Hepatocyte (in vitro differentiated cells): ENCODE data around the gene USP33. TPM values are rescaled to one million over a fixed set of nuclear protein-coding genes. Genes with fewer than 3 reads are reported as not detected.

Source experiments
- DNase-seq: peaks from one replicate; pipeline ENCODE4 v3.0.0-alpha.2; 2016; ENCODE audit warnings: low spot score
- H2AFZ ChIP-seq: fragments of 200-600 bp; sonication (generic); 2 replicates; pipeline ENCODE4 v1.6.0; 2016; ENCODE audit warnings: antibody characterized with exemption, mild to moderate bottlenecking
- H3K27ac ChIP-seq: fragments of 200-600 bp; sonication (generic); 2 replicates; pipeline ENCODE4 v1.5.1; 2016; ENCODE audit warnings: mild to moderate bottlenecking
- H3K27me3 ChIP-seq: fragments of 200-600 bp; sonication (generic); 2 replicates; pipeline ENCODE4 v1.6.1; 2016
- H3K36me3 ChIP-seq: fragments of 200-600 bp; sonication (generic); replicated peaks from 2 replicates; pipeline ENCODE4 v1.5.1; 2016; ENCODE audit warnings: low read depth; ENCODE audit not compliant: insufficient read depth
- H3K4me1 ChIP-seq: fragments of 200-600 bp; sonication (generic); 2 replicates; pipeline ENCODE4 v1.5.1; 2016; ENCODE audit warnings: mild to moderate bottlenecking, moderate library complexity; ENCODE audit not compliant: insufficient read depth
- H3K4me2 ChIP-seq: fragments of 200-600 bp; sonication (generic); 2 replicates; pipeline ENCODE4 v1.6.0; 2016
- H3K4me3 ChIP-seq: fragments of 200-600 bp; sonication (generic); 2 replicates; pipeline ENCODE4 v1.5.1; 2016; ENCODE audit warnings: mild to moderate bottlenecking
- H3K79me2 ChIP-seq: fragments of 200-600 bp; sonication (generic); 2 replicates; pipeline ENCODE4 v1.6.0; 2017; ENCODE audit warnings: mild to moderate bottlenecking
- H3K9me2 ChIP-seq: fragments of 200-600 bp; sonication (generic); replicated peaks from 2 replicates; pipeline ENCODE4 v1.6.0; 2017; ENCODE audit warnings: mild to moderate bottlenecking; ENCODE audit not compliant: insufficient read depth
- H3K9me3 ChIP-seq: fragments of 200-600 bp; sonication (generic); 2 replicates; pipeline ENCODE4 v1.5.1; 2016; ENCODE audit warnings: low read depth, mild to moderate bottlenecking
- H4K20me1 ChIP-seq: fragments of 200-600 bp; sonication (generic); 2 replicates; pipeline ENCODE4 v1.6.0; 2016; ENCODE audit warnings: mild to moderate bottlenecking; ENCODE audit not compliant: insufficient read depth, poor library complexity, severe bottlenecking
- EZH2 ChIP-seq: fragments of 200-600 bp; sonication (generic); IDR thresholded peaks from 2 replicates; pipeline ENCODE4 v1.6.1; 2016; ENCODE audit warnings: antibody characterized with exemption, mild to moderate bottlenecking, borderline replicate concordance
- EZH2phosphoT487 ChIP-seq: fragments of 200-600 bp; sonication (generic); IDR thresholded peaks from one replicate; pipeline ENCODE4 v1.6.1; 2018; ENCODE audit warnings: antibody characterized with exemption, mild to moderate bottlenecking, low read depth, moderate library complexity; ENCODE audit not compliant: unreplicated experiment, severe bottlenecking
- WGBS: methylation state at CpG from one replicate; pipeline ENCODE4 v1.1.6; 2016; ENCODE audit warnings: low lambda C conversion rate; ENCODE audit errors: missing lambda C conversion rate; 5-methylcytosine and 5-hydroxymethylcytosine counted together
- polyA plus RNA-seq: library from polyadenylated mRNA; unstranded; fragments of >200 nt; fragmentation: Nextera tagmentation; extraction: Ambion mirVana; gene quantifications from 2 replicates; pipeline ENCODE4 v1.2.1, GENCODE V29; 2016
- total RNA-seq: library from RNA; depleted of rRNA; stranded (reverse); fragments of >200 nt; gene quantifications from 2 replicates; pipeline ENCODE4 v1.2.3, GENCODE V29; 2014
- TF ChIP-seq, protein P1 (sequence below): fragments of 200-600 bp; sonication (generic); IDR thresholded peaks from 2 replicates; pipeline ENCODE4 v1.5.1; 2016; ENCODE audit warnings: antibody characterized with exemption, mild to moderate bottlenecking; ENCODE audit not compliant: poor library complexity

USP33 gene
- total and polyA plus RNA-seq, 2 experiments from 2014 or later, result 36.3 to 81.5 TPM

DNA sequence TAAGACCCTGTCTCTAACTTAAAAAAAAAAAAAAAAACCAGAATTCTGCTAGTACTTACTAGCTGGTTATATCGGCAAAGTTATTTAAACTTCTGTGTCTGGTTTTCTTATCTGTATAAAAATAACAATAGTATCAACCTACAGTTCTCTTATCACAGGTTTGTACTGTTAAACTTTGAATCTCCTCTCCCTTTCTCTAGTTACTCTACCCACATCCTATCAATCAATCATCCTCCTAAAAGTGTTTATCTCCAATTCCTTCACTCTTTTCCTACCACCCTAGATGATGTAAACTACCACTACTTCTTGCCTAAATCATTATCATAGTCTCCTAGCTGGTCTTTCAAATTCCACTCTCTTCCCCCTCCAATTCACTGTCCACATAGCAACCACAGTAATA, 27.6 kb downstream of the USP33 start:
- no peak overlapping the region for H3K4me2 ChIP-seq
- H3K79me2 ChIP-seq, result peaks cover 5% of the 10 kb centered on the region
- DNase-seq, result no peak
- no peak overlapping the region for H3K27ac ChIP-seq
- H3K36me3 ChIP-seq, result no peaks in the 10 kb centered on the region
- no peaks in the 10 kb centered on the region for H3K4me1 ChIP-seq
- H3K9me3 ChIP-seq, result no peaks in the 10 kb centered on the region
- H3K9me2 ChIP-seq, result no peaks in the 10 kb centered on the region
- no peak overlapping the region for H3K4me3 ChIP-seq
- TF ChIP-seq, protein P1, sequence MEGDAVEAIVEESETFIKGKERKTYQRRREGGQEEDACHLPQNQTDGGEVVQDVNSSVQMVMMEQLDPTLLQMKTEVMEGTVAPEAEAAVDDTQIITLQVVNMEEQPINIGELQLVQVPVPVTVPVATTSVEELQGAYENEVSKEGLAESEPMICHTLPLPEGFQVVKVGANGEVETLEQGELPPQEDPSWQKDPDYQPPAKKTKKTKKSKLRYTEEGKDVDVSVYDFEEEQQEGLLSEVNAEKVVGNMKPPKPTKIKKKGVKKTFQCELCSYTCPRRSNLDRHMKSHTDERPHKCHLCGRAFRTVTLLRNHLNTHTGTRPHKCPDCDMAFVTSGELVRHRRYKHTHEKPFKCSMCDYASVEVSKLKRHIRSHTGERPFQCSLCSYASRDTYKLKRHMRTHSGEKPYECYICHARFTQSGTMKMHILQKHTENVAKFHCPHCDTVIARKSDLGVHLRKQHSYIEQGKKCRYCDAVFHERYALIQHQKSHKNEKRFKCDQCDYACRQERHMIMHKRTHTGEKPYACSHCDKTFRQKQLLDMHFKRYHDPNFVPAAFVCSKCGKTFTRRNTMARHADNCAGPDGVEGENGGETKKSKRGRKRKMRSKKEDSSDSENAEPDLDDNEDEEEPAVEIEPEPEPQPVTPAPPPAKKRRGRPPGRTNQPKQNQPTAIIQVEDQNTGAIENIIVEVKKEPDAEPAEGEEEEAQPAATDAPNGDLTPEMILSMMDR, result no peak
- TF ChIP-seq EZH2phosphoT487 (no peak), EZH2 (no peak)
- no peaks in the 10 kb centered on the region for H3K27me3 ChIP-seq
- no peaks in the 10 kb centered on the region for H4K20me1 ChIP-seq
- H2AFZ ChIP-seq, result no peak overlapping the region
- WGBS, result 96% methylated on average over 1 of the region's 1 CpG

DNA sequence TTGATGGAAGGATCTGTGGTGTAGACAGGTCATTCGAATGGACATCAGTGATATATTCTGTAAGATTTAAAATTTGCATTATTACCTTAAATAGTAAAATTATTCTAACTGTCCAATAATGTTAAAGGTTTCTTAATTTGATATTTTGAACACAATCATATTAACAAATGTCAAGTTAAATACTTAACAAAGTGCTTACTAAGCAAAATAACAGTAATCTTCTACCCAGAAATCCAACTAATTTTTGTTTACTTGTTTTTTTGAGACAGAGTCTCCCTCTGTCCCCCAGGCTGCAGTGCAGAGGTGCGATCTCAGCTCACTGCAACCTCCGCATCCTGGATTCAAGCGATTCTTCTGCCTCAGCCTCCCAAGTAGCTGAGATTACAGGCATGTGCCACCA, 33.9 kb downstream of the USP33 start:
- Histone ChIP-seq H2AFZ (no peak overlapping the region), H4K20me1 (no peaks in the 10 kb centered on the region), H3K9me3 (no peaks in the 10 kb centered on the region), H3K9me2 (no peaks in the 10 kb centered on the region), H3K4me1 (no peaks in the 10 kb centered on the region), H3K4me3 (no peak overlapping the region), H3K27ac (no peak overlapping the region), H3K27me3 (no peaks in the 10 kb centered on the region), H3K79me2 (no peaks in the 10 kb centered on the region), H3K36me3 (no peaks in the 10 kb centered on the region), H3K4me2 (no peak overlapping the region)
- 98% methylated on average over 4 of the region's 4 CpGs for WGBS
- DNase-seq, result no peak
- no peak for TF ChIP-seq EZH2phosphoT487
- no peak for TF ChIP-seq EZH2
- TF ChIP-seq, protein P1, result no peak

DNA sequence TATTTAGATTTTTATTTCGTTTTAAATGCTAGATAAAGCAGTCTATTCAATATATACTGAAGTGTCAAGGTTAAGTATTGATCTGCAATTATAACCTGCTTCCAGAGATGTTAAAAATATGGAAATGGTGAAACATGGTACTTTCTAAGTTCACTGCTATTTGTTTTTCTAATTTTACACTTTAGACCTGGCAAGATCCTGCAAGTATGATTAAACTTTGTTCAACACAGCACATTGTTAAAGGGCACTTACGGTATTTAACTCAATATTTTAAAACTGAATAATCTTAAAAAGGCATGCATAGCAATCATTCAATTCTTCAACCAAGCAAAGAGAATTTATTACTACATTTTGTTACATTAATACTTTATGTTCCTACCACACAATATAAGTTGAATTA, 41.5 kb downstream of the USP33 start:
- TF ChIP-seq EZH2, result no peak
- TF ChIP-seq, protein P1, result no peak
- Histone ChIP-seq H3K9me3 (no peaks in the 10 kb centered on the region), H3K4me1 (no peaks in the 10 kb centered on the region), H4K20me1 (no peaks in the 10 kb centered on the region), H3K27ac (no peak overlapping the region), H3K79me2 (no peaks in the 10 kb centered on the region), H3K9me2 (no peaks in the 10 kb centered on the region), H3K36me3 (no peaks in the 10 kb centered on the region), H3K4me3 (no peak overlapping the region), H3K4me2 (no peak overlapping the region), H2AFZ (no peak overlapping the region), H3K27me3 (no peaks in the 10 kb centered on the region)
- DNase-seq, result no peak
- WGBS, result 93% methylated on average over 2 of the region's 2 CpGs

DNA sequence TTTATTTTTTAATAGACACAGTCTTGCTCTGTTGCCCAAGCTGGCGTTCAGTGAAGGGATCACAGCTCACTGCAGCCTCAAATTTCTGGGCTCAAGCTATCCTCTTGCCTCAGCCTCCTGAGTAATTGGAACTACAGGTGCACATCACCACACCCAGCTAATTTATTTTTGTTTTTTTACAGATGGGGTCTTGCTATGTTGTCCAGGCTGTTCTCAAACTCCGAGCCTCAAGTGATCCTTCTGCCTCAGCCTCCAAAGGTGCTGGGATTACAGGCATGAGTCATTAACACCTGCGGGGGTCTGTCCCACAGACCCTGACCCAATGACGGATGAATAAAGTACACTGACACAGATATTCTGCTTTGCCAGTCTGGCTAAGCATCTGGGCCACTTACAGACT, 43.6 kb downstream of the USP33 start:
- Histone ChIP-seq H3K9me3 (no peaks in the 10 kb centered on the region), H3K27ac (no peak overlapping the region), H2AFZ (no peak overlapping the region), H3K79me2 (no peaks in the 10 kb centered on the region), H3K9me2 (no peaks in the 10 kb centered on the region), H3K36me3 (no peaks in the 10 kb centered on the region), H3K27me3 (no peaks in the 10 kb centered on the region), H3K4me1 (no peaks in the 10 kb centered on the region), H3K4me2 (no peak overlapping the region), H4K20me1 (no peaks in the 10 kb centered on the region), H3K4me3 (no peak overlapping the region)
- WGBS, result 98% methylated on average over 4 of the region's 4 CpGs
- no peak for DNase-seq
- TF ChIP-seq, protein P1, result no peak
- TF ChIP-seq EZH2 (no peak), EZH2phosphoT487 (no peak)
